GM19328 (cell line): ENCODE results near the gene RAB44.

Source experiments
- ATAC-seq: cut with Tn5 transposase; IDR thresholded peaks from one replicate; pipeline ENCODE4 v1.9.1; 2021; ENCODE audit warnings: mild to moderate bottlenecking, moderate library complexity; ENCODE audit not compliant: unreplicated experiment

Gene RAB44

GRCh38 chr6:36766399-36766945 is 68.8 kb downstream of the RAB44 start:
- no peak for ATAC-seq

GRCh38 chr6:36769183-36769675 is 71.6 kb downstream of the RAB44 start:
- ATAC-seq: no peak

- no peak for ATAC-seq
Observed at GRCh38 chr6:36769676-36770499, 72.3 kb downstream of the RAB44 start.

GRCh38 chr6:36771145-36771544 is 73.5 kb downstream of the RAB44 start:
- ATAC-seq: no peak

GRCh38 chr6:36772397-36772796 is 74.8 kb downstream of the RAB44 start:
- ATAC-seq: no peak

- no peak for ATAC-seq
Observed at GRCh38 chr6:36774331-36774730, 76.7 kb downstream of the RAB44 start.

DNA sequence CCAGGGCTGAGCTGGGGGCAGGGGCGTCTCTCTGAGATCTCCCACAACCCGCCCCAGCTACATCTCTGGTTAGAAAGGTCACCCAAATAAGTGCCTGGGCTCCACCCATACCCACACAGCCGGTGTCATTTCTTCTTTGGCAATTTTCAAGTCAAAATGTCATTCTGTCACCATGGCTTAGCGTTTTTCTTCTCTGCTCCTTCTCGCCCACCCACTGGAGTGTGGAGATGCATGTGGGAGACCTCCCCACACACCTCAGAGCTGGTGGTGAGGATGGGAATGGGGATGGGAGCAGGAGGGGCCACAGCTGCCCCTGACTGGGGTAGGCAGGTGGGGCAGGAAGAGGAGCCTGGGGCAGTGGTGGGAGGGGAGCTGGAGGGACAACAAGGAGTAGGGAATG is 78.5 kb downstream of the RAB44 start:
- ATAC-seq: no peak

DNA sequence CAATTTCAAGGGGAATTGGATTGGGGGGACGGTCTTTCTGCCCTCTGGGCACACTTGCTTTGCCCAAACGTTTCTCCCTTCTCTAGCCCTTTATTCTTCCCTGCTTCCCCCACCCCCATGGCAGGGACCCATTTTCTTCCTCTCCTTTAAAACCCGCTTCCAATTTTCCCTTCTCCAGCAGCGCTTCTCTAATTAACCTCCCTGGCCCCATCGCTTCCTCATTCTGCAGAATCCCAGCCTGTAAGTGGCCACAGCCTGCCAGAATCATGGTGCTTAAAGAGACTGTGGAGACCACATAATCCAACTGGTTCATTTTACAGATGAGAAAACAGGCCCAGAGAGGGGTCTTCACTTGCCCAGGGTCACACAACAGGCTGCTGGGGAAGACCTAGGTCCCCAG is 80.2 kb downstream of the RAB44 start:
- no peak for ATAC-seq

DNA sequence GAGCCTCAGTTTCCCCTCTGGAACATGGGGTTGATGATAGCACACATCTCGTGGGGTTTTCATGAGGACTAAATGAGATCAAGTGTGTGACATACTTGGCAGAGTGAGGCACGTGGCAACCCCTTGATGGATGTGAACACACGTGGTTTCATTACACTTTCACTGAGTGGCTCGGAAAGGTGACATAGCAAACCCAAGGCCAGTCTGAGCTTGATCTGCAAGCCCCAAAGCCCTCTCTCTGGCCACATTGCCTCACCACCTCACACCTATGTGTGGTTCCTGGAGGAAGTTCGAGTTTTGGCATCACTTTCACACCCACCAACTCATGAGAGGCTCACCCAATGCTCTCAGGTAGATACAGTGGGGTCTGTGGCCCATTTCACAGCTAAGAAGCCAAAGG is 81.6 kb downstream of the RAB44 start:
- ATAC-seq: no peak

DNA sequence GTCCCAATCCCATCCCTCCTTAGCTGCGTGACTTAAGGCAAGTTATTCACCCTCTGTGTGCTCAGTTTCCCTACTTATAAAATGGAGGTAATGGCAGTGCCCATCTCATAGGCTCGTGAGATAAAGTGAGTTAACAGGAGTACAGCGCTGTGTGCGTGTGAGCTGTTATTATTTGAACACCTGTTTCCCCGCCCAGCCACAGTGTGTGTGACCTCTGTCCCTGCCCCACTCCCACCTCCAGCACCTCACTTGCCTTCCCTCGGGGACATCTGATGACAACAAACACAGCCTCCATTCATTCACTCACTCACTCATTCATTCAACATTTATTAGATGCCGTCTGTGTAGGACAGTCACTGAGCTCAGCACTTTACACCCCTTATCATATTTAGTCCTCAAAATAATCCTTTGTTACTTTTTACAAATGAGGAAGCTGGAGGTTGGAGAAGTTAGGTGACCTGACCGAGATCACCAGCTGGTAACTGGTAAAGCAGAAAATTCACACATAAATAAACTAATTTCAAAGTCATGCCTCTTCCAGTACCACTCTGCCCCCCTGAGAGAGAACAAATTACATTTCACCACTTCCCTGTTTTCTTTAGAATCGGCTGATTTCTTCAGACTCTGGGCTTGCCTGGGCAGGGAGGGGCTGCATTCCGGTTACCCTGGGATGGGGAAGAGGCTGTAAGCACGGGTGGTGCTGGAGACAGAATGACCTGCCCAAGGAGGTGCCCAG is 83.0 kb downstream of the RAB44 start:
- ATAC-seq: no peak

GRCh38 chr6:36781669-36782068 is 84.0 kb downstream of the RAB44 start:
- no peak for ATAC-seq
